K562 (cell line): ENCODE data around the gene HSPA5. TPM values are rescaled to one million over a fixed set of nuclear protein-coding genes. Genes with fewer than 3 reads are reported as not detected.

Experiments
- FOXM1 ChIP-seq, 2 experiments: fragments of 450-650 bp in 1 of 2; sonication (generic) in 1 of 2; formaldehyde crosslinking in 1 of 2; IDR thresholded peaks; 2 replicates each; pipeline versions ENCODE4 v1.6.1 to v1.9.0; 2017 to 2022; ENCODE audit warnings: low read depth in 2 of 2, mild to moderate bottlenecking in 2 of 2, missing genetic modification reagents in 1 of 2, moderate library complexity in 1 of 2
- GATA2 ChIP-seq: sonication (generic); formaldehyde crosslinking; IDR thresholded peaks from 2 replicates; pipeline ENCODE4 v1.4.0; 2020; ENCODE audit warnings: mild to moderate bottlenecking, missing genetic modification reagents
- GTF2A2 ChIP-seq: IDR thresholded peaks from 2 replicates; pipeline ENCODE4 v1.6.1; 2016; ENCODE audit warnings: mild to moderate bottlenecking, missing genetic modification characterization, missing compliant biosample characterization
- HDAC1 ChIP-seq, 2 experiments: fragments of 450-650 bp; IDR thresholded peaks; 2 replicates each; pipeline ENCODE4 v1.6.1; 2016 to 2017; ENCODE audit warnings: inconsistent platforms in 1 of 2, mild to moderate bottlenecking in 1 of 2, moderate library complexity in 1 of 2
- HDAC8 ChIP-seq: fragments of 450-650 bp; IDR thresholded peaks from 2 replicates; pipeline ENCODE4 v1.6.1; 2016; ENCODE audit warnings: mild to moderate bottlenecking, missing genetic modification characterization, moderate library complexity, missing compliant biosample characterization
- ID3 ChIP-seq, 2 experiments: fragments of 250-450 bp in 1 of 2; fragments of 450-650 bp in 1 of 2; sonication (Bioruptor Pico) in 1 of 2; IDR thresholded peaks; 2 replicates each; pipeline versions ENCODE4 v1.6.1 to v1.8.0; 2016 to 2021; ENCODE audit warnings: mild to moderate bottlenecking in 2 of 2, moderate library complexity in 2 of 2, missing compliant biosample characterization in 1 of 2, missing genetic modification characterization in 1 of 2
- NFE2L1 ChIP-seq: fragments of 450-650 bp; IDR thresholded peaks from 2 replicates; pipeline ENCODE4 v1.6.1; 2016; ENCODE audit warnings: missing genetic modification characterization, low read depth, mild to moderate bottlenecking, missing compliant biosample characterization, moderate library complexity, borderline replicate concordance
- NFXL1 ChIP-seq: fragments of 450-650 bp; formaldehyde crosslinking; IDR thresholded peaks from 2 replicates; pipeline ENCODE4 v1.4.0; 2021; ENCODE audit warnings: mild to moderate bottlenecking
- PHF20 ChIP-seq: fragments of 450-650 bp; IDR thresholded peaks from 2 replicates; pipeline ENCODE4 v1.6.1; 2018; ENCODE audit not compliant: partially characterized antibody
- PRMT5 ChIP-seq: sonication (generic); formaldehyde crosslinking; IDR thresholded peaks from 2 replicates; pipeline ENCODE4 v1.5.0; 2020; ENCODE audit warnings: missing genetic modification reagents
- SMARCA4 ChIP-seq: fragments of 450-650 bp; IDR thresholded peaks from 2 replicates; pipeline ENCODE4 v1.6.1; 2016
- SUPT5H ChIP-seq: fragments of 450-650 bp; IDR thresholded peaks from 2 replicates; pipeline ENCODE4 v1.6.1; 2016
- TRIM24 ChIP-seq, 2 experiments: fragments of 450-650 bp; IDR thresholded peaks; 2 replicates each; pipeline ENCODE4 v1.6.1; 2016
- ZFP91 ChIP-seq: sonication (generic); formaldehyde crosslinking; IDR thresholded peaks from 2 replicates; pipeline ENCODE4 v1.8.0; 2022; ENCODE audit warnings: mild to moderate bottlenecking, missing genetic modification reagents
- ZFX ChIP-seq: sonication (generic); formaldehyde crosslinking; IDR thresholded peaks from 2 replicates; pipeline ENCODE4 v1.8.0; 2022; ENCODE audit warnings: mild to moderate bottlenecking, missing genetic modification reagents, moderate library complexity
- ZNF217 ChIP-seq: sonication (generic); formaldehyde crosslinking; IDR thresholded peaks from 2 replicates; pipeline ENCODE4 v1.8.0; 2022; ENCODE audit warnings: mild to moderate bottlenecking, missing genetic modification reagents
- ZNF318 ChIP-seq, 2 experiments: fragments of 450-650 bp; IDR thresholded peaks; 2 replicates each; pipeline ENCODE4 v1.6.1; 2016; ENCODE audit warnings: mild to moderate bottlenecking in 2 of 2, borderline replicate concordance in 1 of 2, low read depth in 1 of 2, moderate library complexity in 1 of 2
- polyA plus RNA-seq, 8 experiments: library from polyadenylated mRNA; depleted of rRNA in 4 of 8; stranded (reverse) in 5 of 8; unstranded in 3 of 8; fragments of >200 nt; fragmentation: Nextera tagmentation in 2 of 8; fragmentation: Illumina TruSeq in 1 of 8; extraction: Ambion mirVana in 2 of 8; extraction: Trizol in 1 of 8; gene quantifications; 2 replicates each; pipeline versions ENCODE4 v1.2.1 to v1.2.3, GENCODE V29; 2011 to 2014; ENCODE audit warnings: inconsistent platforms in 1 of 8, missing spikeins in 1 of 8
- total RNA-seq, 7 experiments: library from RNA; depleted of rRNA in 6 of 7; stranded (reverse); fragments of >200 nt in 6 of 7; fragmentation: Illumina TruSeq in 2 of 7; extraction: Trizol in 2 of 7; gene quantifications; 2 replicates each; pipeline versions ENCODE4 v1.2.1 to v1.2.3, GENCODE V29; 2011 to 2021; ENCODE audit warnings: low replicate concordance in 1 of 7

The HSPA5 gene
- total and polyA plus RNA-seq, 9 of the 15 experiments (the other 6 are each of a cell fraction or from before 2014, with no cell fraction given): 48.0 to 265 (median 113) TPM

GRCh38 chr9:125241863-125242739 is 958 bp upstream of the HSPA5 start (continued):
- TF ChIP-seq ZNF318 (IDR thresholded peaks at IDR 0.05; ENCODE audit: borderline replicate concordance in 1 of 2, low read depth in 1 of 2) (no peak), HDAC8 (tag) (peak; percentile 61; the same call in 1 of the 2 replicates), ID3 (CRISPR knock-in tag; IDR thresholded peaks at IDR 0.05) (no peak), ID3 (tag; IDR thresholded peaks at IDR 0.05) (0 out of 2 replicates have a peak, but pooled peaks have one; percentile 29), PRMT5 (CRISPR knock-in tag) (no peak), NFE2L1 (no peak), TRIM24 (IDR thresholded peaks at IDR 0.05) (no peak), NFXL1 (CRISPR knock-in tag) (no peak), HDAC1 (IDR thresholded peaks at IDR 0.05) (no peak), ZFP91 (CRISPR knock-in tag) (no peak), GTF2A2 (tag) (no peak), ZFX (CRISPR knock-in tag) (no peak; the same call in 1 of the 2 replicates), PHF20 (no peak), ZNF217 (CRISPR knock-in tag) (no peak), SMARCA4 (no peak), GATA2 (no peak), SUPT5H (no peak), FOXM1 (IDR thresholded peaks at IDR 0.05; ENCODE audit: low read depth) (no peak), FOXM1 (CRISPR knock-in tag; IDR thresholded peaks at IDR 0.05; ENCODE audit: low read depth) (0 out of 2 replicates have a peak, but pooled peaks have one; percentile 9)
